ENCODE data around the gene SERTAD1.
"Not testable (repeated sequence)": the region's sequence is repeated elsewhere in the genome, so short reads cannot be mapped to it uniquely, and the experiment has no call there.

Gene SERTAD1, protein sequence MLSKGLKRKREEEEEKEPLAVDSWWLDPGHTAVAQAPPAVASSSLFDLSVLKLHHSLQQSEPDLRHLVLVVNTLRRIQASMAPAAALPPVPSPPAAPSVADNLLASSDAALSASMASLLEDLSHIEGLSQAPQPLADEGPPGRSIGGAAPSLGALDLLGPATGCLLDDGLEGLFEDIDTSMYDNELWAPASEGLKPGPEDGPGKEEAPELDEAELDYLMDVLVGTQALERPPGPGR

DNA sequence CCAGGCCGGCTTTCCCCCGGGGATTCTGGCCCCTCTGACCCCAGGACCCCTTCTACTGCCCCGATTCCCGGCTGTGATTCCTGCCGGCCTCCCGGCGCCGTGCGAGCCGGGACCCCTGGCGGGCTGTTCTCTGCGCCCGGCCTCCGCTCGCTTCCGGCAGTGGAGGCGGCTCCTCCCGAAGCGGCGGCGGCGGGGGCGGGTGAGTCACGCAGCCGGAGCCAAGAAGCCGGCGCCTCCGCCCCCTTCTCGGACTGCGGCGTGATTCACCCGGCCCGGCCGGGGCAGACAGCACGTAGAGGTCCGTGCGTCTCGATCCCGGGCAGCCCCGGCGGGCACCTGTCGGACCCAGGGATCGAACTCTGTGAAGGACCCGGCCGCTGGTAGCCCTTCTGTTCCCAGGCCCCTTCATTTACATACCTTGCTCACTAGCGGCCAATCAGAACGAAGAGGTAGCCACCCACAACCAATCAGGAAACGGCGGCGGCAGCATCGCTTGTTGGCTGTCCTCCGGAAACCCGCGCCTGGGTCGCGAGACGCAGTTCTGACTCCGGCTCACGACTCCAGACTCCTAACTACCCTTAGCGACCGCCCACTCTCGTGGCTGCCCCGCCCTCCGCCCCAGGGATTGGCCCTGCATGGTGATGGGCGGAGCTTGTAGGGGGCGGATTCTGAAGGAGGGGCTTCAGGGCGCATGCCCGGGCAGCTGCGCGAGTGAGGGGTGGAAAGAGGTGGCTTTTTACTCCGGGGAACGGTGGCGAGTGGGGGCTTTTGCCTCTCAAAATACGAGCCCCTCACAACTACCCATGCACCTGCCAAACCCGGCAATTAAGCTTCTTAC, at the start of gene SERTAD1:
Gene SERTAD1, minus strand, starts transcription at position 543 of the 838 bp plus-strand sequence. CDS start 2,446 bp downstream, outside the sequence.
- peak; percentile 99 to 100 for DNase-seq

DNA sequence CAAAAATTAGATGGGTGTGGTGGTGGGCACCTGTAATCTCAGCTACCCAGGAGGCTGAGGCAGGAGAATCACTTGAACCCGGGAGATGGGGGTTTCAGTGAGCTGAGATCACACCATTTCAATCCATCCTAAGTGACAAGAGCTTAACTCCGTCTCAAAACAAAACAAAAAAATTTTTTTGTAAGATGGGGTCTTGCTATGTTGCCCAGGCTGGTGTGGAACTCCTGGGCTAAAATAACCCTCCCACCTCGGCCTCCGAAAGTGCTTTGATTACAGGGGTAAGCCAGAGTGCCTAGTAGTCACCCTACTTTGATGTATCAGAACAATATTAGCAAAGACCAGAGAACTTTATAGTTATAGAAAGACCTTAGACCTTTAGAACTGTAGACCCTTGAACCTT, 48.9 kb upstream of the SERTAD1 start:
- DNase-seq, result no peak

DNA sequence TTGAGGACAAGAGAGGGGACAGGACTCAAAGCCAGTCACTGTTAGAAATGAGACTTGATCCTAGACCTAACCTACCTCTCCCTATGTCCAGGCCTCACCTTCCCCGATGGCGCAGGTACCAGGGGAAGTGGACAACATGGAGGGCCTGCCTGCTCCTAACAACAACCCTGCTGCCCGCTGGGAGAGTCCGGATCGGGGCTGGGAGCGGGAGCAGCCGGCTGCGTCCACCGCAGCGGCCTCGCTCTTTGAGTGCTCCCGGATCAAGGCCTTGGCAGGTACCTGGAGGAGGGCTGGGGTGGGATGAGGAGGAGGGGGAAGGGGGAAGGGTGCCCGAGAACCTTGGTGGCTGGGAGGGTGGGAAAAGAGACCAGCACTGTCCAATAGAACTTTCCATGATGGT, 46.7 kb upstream of the SERTAD1 start:
- no peak for DNase-seq

DNA sequence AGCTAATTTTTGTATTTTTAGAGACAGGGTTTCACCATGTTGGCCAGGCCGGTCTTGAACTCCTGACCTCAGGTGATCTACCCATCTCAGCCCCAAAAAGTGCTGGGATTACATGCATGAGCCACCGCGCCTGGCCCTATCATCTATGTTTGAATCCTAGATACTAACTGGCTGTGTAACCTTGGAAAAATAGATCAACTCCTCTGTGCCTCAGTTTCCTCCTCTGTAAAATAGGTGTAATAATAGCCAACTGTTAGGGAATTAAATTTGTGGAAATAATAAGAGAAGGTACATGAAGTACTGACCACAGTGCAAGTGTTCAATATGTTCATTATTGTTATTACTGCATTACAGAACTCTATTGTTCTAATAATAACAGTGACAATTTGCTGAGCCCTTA, 45.3 kb upstream of the SERTAD1 start:
- DNase-seq, result no peak

DNA sequence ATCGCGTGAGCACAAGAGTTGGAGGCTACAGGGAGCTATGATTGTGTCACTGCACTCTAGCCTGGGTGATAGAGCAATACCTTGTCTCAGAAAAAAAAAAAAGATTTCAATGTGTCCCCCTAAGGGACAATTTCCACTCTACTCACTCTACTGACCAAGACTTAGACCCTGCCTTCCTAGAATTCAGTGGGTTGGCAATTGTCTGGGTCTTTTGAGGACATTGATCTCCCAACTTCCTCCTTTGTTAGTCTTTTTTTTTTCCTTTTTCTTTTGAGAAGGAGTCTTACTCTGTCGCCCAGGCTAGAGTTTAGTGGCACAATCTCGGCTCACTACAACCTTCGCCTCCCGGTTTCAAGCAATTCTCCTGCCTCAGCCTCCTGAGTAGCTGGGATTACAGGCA, 43.2 kb upstream of the SERTAD1 start:
- no peak for DNase-seq

DNA sequence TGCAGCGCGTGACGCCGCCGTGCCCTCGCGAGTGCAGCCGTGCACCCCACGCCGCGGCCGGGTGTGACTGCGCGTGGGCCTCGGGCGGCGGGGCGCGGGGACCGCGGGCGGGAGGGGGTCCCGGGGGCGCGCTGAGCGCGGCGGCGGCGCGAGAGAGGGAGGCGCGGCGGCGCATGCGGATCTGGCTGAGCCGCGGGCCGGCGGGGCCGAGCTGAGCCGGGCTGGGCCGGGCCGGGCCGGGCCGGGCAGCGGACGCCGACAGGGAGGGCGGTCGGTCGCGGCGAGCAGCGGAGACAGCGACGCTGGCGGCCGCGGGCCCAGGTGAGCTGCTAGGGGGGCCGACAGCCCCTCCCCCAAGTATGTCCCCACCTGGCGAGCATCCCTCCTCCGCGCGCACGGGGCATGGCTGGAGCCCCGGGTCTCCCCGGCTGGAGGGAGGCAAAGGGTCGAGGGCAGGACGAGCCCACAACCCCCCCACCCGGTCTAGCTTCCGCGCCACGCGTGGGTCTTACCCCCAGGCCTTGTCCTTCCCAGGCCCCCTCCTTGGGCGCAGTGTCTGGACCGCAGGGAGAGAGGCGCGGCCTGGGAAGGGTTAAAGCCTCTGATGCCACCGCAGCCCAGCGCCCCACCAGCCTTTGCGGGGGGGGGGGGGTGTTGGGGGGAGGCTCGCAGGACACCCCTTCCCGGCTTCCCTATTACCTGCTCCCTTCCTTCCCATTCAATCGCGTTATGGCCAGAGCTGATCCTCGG, 41.4 kb upstream of the SERTAD1 start, which contains the start of gene SPTBN4:
Gene SPTBN4, plus strand, starts transcription at position 17 of the 750 bp plus-strand sequence. CDS start 5,621 bp downstream, outside the sequence.
- DNase-seq, result no peak

DNA sequence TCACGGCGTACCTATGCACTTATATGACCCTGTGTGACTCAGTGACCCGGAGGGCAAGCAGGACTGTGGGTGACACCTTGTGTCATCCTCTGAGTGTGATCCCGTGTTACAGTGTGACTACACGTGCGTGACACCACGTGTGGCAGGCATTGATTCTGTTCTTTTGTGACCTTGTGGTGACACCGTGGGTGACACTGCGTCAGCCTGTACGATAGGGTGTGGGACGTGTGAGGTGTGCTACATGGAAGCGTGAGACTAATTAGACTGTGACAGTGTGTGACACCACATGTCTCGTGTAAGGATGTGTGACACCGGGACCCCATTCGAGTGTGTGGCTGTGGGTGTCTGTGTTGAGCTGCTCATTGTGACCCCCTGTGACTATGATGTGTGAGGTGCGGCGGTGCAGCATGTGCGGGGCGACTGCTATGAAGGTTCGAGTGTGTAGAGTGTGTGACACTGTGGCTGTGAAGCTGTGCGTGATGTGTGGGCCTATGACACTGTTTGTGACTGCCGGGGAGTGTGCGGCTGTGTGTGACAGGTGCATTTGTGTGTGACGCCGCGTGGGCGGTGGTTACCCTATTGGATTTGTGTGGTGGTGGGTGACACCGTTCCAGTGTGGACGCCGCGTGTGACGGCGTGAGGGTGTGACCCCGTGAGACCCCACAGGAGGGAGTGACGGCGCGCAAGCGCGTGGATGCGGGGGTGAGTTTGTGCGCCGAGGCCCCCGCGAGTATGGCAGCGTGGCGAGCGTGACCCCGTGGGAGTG, 40.6 kb upstream of the SERTAD1 start:
- DNase-seq, result no peak

DNA sequence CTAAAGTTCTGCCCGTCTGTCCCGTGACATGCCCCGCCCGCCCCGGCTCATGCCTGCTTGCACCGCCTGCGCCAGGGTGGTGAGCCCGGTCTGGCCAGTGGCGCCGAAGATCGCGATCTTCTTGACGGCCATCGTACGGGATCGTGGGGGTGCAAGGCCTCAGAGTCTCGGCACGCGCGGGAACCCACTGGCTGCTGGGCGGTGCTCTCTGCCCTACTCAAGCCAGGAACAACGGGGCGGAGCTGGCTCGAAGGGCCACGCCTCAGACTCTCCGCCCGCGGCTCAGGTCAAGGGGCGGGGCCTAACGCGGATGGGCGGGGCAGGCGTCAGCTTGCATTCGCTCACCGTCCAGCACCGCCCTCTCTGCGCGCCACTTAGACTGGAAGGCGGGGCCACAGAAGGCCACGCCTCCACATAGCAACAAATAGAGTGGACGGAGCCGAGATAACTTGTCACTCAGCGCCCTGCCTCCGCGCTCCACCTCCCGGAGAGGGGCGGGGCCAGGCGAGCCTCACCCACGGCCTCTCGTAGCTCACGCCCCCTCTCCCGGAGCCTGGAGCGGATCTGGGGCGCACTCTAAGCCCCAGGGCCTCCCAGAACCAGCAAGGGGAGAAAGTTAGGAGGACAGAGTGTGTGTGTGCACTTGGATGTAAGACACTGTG, 39.9 kb upstream of the SERTAD1 start, which contains the start of gene BLVRB:
Gene BLVRB, minus strand, starts transcription at position 189 of the 662 bp plus-strand sequence. Its CDS starts 57 bp downstream, at position 132.
- peak; percentile 98 to 99 for DNase-seq

DNA sequence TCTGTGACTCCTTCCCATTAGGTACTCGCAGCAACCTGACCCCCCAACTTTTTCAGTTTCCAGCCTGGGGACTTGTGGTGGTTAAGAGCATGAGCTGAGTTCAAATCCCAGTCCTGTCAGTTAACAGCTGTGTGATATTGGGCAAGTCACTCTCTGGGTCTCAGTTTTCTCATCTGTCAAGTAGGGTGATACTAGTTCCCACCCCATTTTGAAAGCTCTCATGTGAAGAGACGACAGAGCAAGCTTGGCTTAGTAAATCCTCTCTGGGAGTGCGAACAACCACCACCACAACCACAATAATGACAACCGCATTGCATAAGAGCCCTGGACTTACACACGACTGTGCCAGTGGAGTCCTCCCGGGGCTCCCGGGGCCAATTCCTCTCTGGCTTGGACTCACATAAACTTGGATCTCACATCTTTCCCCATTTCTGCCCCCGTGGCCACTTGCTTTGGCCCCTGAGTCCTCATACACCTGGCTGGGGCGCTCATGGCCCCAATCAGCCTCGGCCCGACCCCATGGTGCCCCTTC, 39.3 kb upstream of the SERTAD1 start:
- peak; percentile 37 to 47 for DNase-seq

DNA sequence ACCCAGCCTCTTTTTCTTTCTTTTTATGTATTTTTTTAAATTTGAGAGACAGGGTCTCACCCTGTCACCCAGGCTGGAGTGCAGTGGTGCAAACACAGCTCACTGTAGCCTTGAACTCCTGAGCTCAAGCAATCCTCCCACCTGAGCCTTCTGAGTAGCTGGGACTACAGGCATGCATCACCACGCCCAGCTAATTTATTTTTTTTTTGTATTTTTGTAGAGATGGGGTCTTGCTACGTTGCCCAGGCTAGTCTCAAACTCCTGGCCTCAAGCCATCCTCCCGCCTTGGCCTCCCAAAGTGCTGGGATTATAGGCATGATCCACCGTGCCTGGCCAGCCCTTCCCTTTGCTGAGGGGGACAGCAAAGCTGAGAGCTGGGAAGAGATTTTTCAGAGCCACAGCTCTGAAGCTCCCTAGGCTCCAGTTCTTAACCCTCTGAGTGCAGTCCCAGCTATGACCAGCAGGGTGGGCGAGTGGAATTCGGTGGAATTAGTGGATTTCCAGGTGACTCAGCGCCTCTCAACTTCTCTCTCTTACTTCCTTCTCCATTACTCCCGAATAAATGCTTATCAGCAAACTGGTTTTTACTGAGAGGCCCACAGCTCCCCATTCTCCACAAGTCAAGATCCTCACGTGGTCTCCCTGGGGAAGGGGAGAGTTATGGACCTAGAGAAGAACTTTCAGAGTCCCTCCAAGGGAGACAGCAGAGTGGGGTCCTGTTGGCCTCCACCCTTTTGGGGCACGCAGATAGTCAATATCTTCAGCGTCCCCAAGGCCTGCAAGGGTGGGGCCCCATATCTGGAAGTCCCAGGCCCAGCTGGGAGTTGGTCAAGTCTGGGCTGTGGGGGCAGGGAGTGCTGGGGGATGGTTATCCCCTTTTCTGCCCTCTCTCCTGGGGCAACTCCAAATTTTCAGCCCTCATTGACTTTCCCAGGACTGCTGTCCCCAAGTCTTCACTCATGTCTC, 38.5 kb upstream of the SERTAD1 start:
- DNase-seq, result peak; percentile 80 to 86

DNA sequence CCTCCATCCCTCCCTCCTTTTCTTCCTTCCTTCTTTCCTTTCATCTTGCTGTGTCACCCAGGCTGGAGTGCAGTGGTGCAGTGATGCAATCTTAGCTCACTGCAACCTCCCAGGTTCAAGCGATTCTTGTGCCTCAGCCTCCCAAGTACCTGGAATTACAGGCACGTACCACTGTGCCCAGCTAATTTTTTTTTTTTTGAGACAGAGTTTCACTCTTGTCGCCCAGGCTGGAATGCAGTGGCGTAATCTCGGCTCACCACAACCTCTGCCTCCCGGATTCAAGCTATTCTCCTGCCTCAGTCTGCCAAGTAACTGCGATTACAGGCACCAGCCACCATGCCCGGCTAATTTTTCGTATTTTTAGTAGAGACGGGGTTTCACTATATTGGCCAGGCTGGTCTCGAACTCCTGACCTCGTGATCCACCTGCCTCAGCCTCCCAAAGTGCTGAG, 37.8 kb upstream of the SERTAD1 start:
- not testable (repeated sequence) for DNase-seq

DNA sequence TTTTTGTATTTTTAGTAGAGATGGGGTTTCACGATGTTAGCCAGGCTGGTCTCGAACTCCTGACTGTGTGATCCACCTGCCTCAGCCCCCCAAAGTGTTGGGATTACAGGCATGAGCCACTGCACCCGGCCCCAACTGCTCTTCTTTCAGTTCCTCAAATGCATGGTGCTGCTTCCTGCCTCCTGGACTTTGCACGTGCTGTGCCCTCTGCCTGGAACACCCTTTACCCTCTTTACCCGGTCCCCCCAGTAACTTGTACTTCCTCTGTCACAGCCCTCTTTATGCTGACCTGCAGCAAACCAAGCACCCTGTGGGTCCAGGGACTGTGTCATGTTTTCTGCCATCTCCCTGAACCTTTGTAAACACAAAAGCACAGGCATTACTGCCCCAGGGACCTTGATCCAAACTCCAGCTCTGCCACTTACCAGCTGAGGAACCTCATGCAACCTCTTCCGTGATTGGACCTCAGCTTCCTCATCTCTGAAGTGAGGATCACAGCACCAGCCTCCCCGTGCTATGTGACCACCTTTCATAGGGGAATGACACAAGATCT, 36.0 kb upstream of the SERTAD1 start:
- DNase-seq, result no peak

DNA sequence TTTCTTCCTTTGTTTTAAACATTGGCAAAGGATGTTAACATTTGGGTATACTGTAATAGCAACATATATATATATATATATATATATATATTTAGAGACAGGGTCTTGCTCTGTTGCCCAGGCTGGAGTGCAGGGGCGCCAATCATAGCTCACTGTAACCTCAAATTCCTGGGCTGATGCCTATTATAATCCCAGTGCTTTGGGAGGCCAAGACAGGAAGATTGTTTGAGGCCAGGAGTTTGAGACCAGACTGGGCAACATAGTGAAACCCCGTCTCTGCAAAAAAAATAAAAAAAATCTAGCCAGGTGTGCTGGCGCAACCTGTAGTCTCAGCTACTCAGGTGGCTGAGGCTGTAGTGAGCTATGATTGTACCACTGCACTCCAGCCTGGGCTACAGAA, 34.4 kb upstream of the SERTAD1 start:
- DNase-seq, result no peak

DNA sequence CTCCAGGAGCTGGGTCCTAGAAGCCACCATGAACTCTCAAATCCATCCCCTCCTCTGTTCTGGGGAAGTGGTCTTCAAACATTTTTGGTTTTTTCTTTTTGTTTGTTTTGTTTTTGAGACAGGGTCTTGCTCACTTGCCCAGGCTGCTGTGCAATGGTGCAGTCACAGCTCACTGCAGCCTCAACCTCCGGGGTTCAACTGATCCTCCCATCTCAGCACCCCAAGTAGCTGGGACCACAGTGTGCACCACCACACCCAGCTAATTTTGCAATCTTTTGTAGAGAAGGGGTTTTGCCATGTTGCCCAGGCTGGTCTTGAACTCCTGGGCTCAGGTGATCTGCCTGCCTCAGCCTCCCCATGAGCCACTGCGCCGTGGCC, 32.8 kb upstream of the SERTAD1 start:
- DNase-seq, result no peak

DNA sequence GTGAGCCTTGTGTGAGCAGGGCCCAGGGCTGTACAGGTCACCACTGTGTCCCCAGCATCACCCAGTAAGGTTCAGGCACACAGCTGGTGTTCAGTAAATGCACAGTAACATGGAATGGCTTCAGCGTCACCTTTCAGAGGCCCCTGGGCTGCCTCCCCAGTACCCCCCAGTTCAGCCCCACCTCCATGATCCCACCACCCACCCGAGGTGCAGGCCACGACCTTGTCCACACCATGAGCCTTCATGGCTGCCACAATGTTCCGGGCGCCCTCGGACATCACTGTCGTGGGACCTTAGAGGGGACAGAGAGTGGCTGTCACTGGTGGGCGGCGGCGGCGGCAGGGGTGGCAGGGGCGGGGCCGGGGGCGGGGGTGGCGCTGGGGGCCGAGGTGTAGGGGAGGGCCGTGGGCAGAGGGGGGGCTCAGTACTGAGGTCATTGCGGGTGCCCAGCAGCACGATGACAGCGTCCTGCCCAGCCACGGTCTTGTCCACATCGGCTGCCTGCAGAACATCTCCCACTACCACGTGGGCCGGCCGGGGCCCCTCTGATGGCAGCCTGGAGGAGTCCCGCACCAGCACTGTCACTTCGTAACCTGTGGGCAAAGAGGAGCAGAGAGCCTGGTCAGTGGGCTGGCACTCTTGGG, 32.3 kb upstream of the SERTAD1 start:
- no peak for DNase-seq

DNA sequence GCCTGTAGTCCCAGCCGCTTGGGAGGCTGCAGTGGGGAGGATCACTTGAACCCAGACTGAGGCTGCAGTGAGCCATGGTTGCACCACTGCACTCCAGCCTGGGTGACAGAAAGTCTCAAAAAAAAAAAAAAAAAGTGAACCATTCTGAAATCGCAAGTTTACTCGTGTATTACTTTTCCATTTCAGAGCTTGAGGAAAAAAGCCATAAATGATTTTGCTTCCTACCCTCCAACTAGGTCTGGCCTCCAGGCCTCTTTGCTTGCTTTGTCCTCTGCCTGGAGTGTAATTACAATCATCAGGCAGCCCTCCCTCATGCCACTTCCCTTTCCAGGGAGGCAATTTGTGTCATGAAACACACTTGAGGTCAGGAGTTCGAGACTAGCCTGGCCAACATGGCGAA, 31.3 kb upstream of the SERTAD1 start:
- DNase-seq, result no peak

DNA sequence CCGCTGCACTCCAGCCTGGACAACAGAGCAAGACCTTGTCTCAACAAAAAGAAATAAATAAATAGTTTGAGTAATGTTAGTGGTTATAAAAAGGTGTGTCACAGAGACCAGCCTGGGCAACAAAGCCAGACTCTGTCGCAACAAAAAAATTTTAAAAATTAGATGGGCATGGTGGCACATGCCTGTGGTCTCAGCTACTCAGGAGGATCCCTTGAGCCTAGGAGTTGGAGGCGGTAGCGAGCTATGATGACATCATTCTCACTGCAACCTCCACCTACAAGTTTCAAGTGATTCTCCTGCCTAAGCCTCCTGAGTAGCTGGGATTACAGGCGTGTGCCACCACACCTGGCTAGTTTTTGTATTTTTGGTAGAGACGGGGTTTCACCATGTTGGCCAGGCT, 28.2 kb upstream of the SERTAD1 start:
- DNase-seq, result not testable (repeated sequence)

DNA sequence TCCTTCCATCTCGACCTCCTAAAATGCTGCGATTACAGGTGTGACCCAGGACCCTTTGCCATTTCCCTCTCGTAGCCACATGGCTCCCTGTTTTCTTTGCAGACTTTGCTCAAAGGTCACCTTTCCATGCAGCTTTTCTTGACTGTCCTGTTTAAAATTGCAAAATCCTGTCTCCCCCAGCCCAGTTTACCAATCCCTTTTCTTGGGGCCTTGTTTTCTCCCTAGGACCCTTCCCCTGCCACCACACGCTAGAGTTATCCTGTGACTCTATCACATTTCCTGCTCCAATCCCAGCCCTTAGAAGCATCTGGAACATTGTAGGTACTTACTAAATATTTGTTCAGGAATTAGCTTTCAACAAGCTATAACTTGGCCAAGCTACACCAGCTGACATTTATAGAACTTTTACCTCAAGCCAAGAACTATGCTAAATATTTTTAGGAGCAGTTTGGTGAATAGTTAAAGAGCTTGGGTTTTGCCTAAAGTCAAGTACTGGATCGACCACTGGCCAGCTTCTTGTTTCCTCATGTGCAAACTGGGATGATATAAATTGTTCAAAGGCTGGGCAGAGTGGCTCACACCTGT, 27.5 kb upstream of the SERTAD1 start:
- DNase-seq, result no peak

DNA sequence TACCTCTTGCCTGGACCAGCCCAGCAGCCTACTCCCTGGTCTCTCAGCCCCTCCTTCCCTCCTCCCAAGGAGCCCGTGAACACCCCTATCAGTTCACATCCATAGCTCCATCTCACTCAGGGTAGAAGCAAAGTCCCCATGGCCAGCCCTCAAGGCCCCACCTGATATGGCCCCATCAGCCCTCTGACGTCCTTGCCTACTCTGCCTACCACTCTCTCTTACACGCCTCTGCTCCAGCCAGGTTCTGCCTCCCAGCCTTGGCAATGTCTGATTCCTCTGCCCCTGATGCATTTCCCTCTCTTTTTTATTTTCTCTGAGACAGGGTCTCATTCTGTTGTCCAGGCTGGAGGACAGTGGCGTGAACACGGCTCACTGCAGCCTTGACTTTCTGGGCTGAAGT, 26.2 kb upstream of the SERTAD1 start:
- DNase-seq, result no peak
